HEK293T (cell line): ENCODE results near the gene DZIP1.
"Not testable (repeated sequence)": the region's sequence is repeated elsewhere in the genome, so short reads cannot be mapped to it uniquely, and the experiment has no call there.

Experiments used
- CTCF ChIA-PET: fragments of 350-600 bp; formaldehyde crosslinking; extraction: SDS; loops from one replicate; lab custom pipeline; 2021; ENCODE audit warnings: antibody characterized with exemption, inconsistent platforms; lab: Yijun Ruan, JAX
- POLR2A ChIA-PET: fragments of 350-600 bp; formaldehyde crosslinking; extraction: SDS; loops from one replicate; lab custom pipeline; 2020; ENCODE audit warnings: antibody characterized with exemption, inconsistent platforms; lab: Yijun Ruan, JAX
- DNase-seq: peaks from one replicate; pipeline ENCODE4 v3.0.0; 2012; ENCODE audit warnings: mixed read lengths; ENCODE audit errors: extremely low spot score
- ARNT ChIP-seq: fragments of 450-650 bp; IDR thresholded peaks from 2 replicates; pipeline ENCODE4 v1.6.1; 2017; ENCODE audit warnings: mild to moderate bottlenecking
- BHLHE40 ChIP-seq: fragments of 450-650 bp; IDR thresholded peaks from 2 replicates; pipeline ENCODE4 v1.6.1; 2016; ENCODE audit warnings: mild to moderate bottlenecking, moderate library complexity, borderline replicate concordance
- CTBP1 ChIP-seq: fragments of 450-650 bp; IDR thresholded peaks from 2 replicates; pipeline ENCODE4 v1.6.1; 2016; ENCODE audit warnings: borderline replicate concordance
- ELF4 ChIP-seq: fragments of 450-650 bp; IDR thresholded peaks from 2 replicates; pipeline ENCODE4 v1.6.1; 2017; ENCODE audit warnings: antibody characterized with exemption
- FOXA1 ChIP-seq: fragments of 450-650 bp; IDR thresholded peaks from 2 replicates; pipeline ENCODE4 v1.6.1; 2016; ENCODE audit warnings: mild to moderate bottlenecking
- FOXK2 ChIP-seq: fragments of 450-650 bp; IDR thresholded peaks from 2 replicates; pipeline ENCODE4 v1.6.1; 2016; ENCODE audit warnings: mild to moderate bottlenecking
- FOXM1 ChIP-seq: fragments of 450-650 bp; IDR thresholded peaks from 2 replicates; pipeline ENCODE4 v1.6.1; 2017; ENCODE audit warnings: mild to moderate bottlenecking, borderline replicate concordance
- HDGF ChIP-seq: fragments of 450-650 bp; IDR thresholded peaks from 2 replicates; pipeline ENCODE4 v1.6.1; 2017; ENCODE audit warnings: antibody characterized with exemption, borderline replicate concordance
- L3MBTL2 ChIP-seq: fragments of 450-650 bp; conservative IDR thresholded peaks from 2 replicates; pipeline ENCODE4 v1.6.1; 2016; ENCODE audit warnings: mild to moderate bottlenecking
- LEF1 ChIP-seq: fragments of 450-650 bp; IDR thresholded peaks from 2 replicates; pipeline ENCODE4 v1.6.1; 2017; ENCODE audit warnings: mild to moderate bottlenecking, borderline replicate concordance
- NFRKB ChIP-seq: fragments of 450-650 bp; IDR thresholded peaks from 2 replicates; pipeline ENCODE4 v1.6.1; 2016; ENCODE audit warnings: mild to moderate bottlenecking, moderate library complexity
- SP1 ChIP-seq: fragments of 450-650 bp; IDR thresholded peaks from 2 replicates; pipeline ENCODE4 v1.6.1; 2017
- SUZ12 ChIP-seq: fragments of 450-650 bp; IDR thresholded peaks from 2 replicates; pipeline ENCODE4 v1.6.1; 2016; ENCODE audit warnings: mild to moderate bottlenecking
- TARDBP ChIP-seq: fragments of 450-650 bp; IDR thresholded peaks from 2 replicates; pipeline ENCODE4 v1.6.1; 2016
- ZNF384 ChIP-seq: fragments of 450-650 bp; IDR thresholded peaks from 2 replicates; pipeline ENCODE4 v1.6.1; 2016
- TF ChIP-seq, protein P1 (sequence below): fragments of 450-650 bp; IDR thresholded peaks from 2 replicates; pipeline ENCODE4 v1.6.1; 2016

Gene DZIP1

DNA sequence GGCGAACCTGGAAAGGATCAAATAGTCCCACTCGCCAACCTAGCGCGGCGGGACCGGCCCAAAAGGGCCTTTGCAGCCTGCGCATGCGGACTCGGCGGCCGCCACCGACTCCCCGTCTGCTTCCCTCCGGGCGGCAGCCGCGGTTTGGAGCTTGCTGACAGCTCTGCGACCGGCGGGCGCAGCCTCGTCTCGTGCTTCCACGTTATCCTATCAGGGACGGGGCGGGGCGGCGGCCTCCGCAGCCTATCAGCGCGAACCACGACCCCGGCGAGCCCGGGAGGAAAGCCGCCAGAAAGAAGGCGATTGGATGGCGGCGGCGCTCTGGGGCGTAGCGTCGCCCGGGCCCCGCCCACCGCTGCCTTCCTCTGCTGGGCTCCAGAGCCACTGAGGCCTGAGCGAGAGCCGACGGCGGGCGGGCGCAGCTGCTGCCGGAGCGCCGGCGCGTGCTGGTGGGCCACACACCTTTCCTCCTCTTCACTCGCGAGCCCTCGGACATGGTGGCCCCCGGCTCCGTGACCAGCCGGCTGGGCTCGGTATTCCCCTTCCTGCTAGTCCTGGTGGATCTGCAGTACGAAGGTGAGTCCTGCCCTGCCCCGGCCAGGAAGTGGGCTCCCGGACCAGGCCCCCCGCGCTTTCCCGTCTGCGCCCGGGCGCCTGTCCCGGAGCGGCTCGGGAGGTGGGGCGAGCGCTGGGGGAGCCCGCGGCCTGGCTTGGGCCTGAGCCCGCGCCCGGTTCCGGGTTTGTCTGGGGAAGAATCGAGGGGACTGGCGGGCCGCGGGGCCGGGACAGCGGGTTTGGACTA is 32.5 kb upstream of the DZIP1 start, which contains the start of gene DNAJC3:
Gene DNAJC3 (plus strand): TSS at position 378 of the 802 bp plus-strand sequence. CDS start 117 bp downstream, at position 495.
- TF ChIP-seq TARDBP: no peak
- TF ChIP-seq FOXK2: no peak
- TF ChIP-seq ELF4: peak; percentile 26; the same call in 1 of the 2 replicates
- TF ChIP-seq SP1: 0 out of 2 replicates have a peak, but pooled peaks have one; percentile 12
- TF ChIP-seq CTBP1: no peak
- TF ChIP-seq SUZ12: no peak
- peak; percentile 90 for TF ChIP-seq L3MBTL2
- TF ChIP-seq ARNT: no peak
- TF ChIP-seq NFRKB: no peak
- no peak for TF ChIP-seq BHLHE40
- TF ChIP-seq, protein P1, sequence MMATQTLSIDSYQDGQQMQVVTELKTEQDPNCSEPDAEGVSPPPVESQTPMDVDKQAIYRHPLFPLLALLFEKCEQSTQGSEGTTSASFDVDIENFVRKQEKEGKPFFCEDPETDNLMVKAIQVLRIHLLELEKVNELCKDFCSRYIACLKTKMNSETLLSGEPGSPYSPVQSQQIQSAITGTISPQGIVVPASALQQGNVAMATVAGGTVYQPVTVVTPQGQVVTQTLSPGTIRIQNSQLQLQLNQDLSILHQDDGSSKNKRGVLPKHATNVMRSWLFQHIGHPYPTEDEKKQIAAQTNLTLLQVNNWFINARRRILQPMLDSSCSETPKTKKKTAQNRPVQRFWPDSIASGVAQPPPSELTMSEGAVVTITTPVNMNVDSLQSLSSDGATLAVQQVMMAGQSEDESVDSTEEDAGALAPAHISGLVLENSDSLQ: peak; percentile 63; the same call in 1 of the 2 replicates
- no peak for TF ChIP-seq FOXA1
- no peak for TF ChIP-seq LEF1
- TF ChIP-seq ZNF384: no peak
- TF ChIP-seq HDGF: peak; percentile 99
- TF ChIP-seq FOXM1: no peak
- ChIA-PET POLR2A (interaction anchor here (0.8 to 1.3 kb wide), 8 partner anchors 16 to 485 kb away, joined by 3 to 7 read pairs (median 4); partner anchors contain the start of gene DZIP1), CTCF (interaction anchor here (0.5 kb wide), 1 partner anchor 102 kb away, joined by 4 read pairs; no protein-coding TSS in a partner anchor)
- peak; percentile 92 for DNase-seq

DNA sequence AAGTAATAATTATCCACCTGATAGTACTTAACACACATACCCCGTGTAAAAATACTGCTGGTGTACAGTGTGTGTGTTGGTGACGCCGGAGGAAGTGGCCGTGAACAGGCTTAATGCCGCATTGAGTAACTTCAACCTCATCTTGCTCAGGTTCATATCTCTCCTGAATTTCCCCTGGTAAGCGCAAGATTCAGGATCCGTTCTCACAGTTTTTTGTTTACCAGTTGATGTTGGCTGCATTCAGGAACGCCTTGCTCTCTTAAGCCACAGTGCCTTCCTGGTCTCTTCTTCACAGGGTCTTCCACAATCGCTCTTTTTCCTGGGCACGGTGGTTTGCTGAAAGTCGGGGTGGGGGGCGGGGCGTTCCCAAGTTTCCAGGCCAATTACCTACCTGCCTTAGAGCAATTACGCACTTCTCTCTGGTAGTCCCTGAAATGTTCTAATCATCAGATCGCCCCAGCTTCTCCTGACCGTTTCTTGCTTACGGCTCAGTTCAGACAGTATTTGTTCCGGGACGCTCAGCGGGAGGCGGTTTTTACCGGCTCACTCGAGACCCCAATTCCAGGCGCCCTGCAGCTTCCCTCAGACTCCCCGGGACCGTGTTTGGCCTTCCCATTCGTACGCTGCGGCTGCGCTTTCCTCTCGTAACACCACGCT is 31.7 kb upstream of the DZIP1 start:
- ChIA-PET POLR2A (interaction anchor here (0.6 to 1.3 kb wide), 9 partner anchors 8 to 484 kb away, joined by 3 to 7 read pairs (median 4); partner anchors contain the start of gene DZIP1), CTCF (no interaction called here)
- peak; percentile 9 for DNase-seq
- no peak for TF ChIP-seq ARNT
- no peak for TF ChIP-seq NFRKB
- TF ChIP-seq ELF4: no peak
- TF ChIP-seq TARDBP: no peak
- no peak for TF ChIP-seq ZNF384
- TF ChIP-seq FOXA1: no peak
- no peak for TF ChIP-seq SP1
- no peak for TF ChIP-seq SUZ12
- TF ChIP-seq, protein P1: no peak
- no peak for TF ChIP-seq FOXM1
- TF ChIP-seq LEF1: no peak
- TF ChIP-seq CTBP1: no peak

DNA sequence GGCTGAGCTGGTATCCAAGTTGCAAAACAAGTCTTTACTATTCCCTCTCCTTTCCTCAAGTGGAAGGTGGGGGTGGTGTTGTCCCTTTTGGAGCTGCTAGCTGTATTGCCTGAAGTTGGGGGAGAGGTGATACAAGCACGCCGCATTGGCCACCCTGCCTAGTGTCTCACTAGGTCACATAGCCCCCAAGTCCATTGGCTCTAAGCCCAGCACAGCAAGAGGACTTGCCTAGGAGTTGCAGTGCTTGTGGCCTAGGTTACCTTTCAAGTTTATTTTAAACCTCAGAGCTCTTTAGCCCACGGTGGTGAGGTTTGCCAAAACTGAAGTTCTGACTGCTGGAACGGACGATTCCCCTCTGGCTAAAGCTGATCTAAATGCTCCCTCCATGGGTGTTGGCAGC is 27.1 kb upstream of the DZIP1 start:
- POLR2A ChIA-PET: no interaction called here
- CTCF ChIA-PET: no interaction called here
- no peak for TF ChIP-seq BHLHE40
- no peak for TF ChIP-seq NFRKB
- TF ChIP-seq L3MBTL2: no peak
- no peak for DNase-seq

DNA sequence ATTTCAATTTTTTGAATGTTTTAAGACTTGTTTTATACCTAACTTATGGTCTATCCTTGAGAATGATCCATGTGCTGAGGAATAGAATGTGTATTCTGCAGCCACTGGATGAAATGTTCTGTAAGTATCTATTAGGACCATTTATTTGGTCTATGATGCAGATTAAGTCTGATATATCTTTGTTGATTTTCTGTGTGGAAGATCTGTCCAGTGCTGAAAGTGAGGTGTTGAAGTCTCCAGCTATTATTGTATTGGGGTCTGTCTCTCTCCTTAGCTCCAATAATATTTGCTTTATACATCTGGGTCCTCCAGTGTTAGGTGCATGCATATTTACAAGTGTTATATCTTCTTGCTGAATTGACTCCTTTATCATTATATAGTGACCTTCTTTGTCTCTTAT is 22.7 kb upstream of the DZIP1 start:
- CTCF ChIA-PET, POLR2A ChIA-PET: not testable (repeated sequence)

DNA sequence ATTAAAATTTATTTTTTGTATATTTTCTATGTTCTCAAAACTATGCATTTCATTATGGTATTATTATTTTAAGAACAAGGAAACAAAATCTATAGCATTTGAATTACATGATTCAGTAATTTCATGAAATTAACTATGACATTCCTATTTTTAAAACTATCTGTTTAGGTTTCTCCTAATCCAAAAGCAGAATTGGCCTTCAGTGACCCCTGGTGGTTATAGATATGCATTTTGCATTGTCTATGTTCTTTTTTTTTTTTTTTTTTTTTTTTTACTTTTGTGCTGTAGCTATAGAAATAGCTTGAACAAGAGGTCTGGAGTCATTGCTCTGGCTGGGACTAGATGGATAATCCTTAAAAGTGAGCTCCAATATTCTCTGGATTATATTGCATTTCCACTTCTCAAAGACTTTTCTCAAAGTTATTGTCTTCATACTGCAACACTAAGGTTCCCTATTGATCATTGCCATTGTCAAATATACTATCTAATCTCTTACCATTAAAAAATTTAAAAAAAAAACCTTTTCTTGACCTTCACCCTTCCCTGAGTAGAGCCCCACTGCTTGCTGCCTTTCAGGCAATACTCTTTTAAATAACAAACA is 16.6 kb upstream of the DZIP1 start:
- TF ChIP-seq TARDBP (no peak), ZNF384 (peak; percentile 98)
- DNase-seq: peak; percentile 25
- CTCF ChIA-PET: interaction anchor here (0.6 to 1.4 kb wide), 5 partner anchors 18 to 1177 kb away, joined by 3 to 5 read pairs (median 3); no protein-coding TSS in a partner anchor
- POLR2A ChIA-PET: interaction anchor here (1.3 kb wide), 2 partner anchors 15 to 16 kb away, joined by 5 read pairs; partner anchors contain the start of genes DNAJC3 and DZIP1

More for the DNA sequence above, 22.7 kb upstream of the DZIP1 start:
- not testable (repeated sequence) for DNase-seq

DNA sequence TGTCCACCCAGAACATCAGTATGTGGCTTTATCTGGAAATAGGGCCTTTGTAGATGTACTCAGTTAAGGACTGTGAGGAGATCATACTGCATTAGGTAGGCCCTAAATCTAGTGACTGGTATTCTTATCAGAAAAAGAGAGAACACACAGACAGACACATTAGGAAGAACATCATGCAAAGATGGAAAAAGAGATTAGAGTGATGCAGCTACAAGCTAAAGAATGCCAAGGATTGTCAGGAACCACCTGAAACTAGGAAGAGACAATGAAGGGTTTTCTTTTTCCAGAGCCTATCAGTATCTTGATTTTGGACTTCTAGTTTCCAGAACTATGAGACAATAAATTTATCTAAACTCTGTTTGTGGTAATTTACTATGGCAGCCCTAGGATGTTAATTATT is 15.0 kb upstream of the DZIP1 start:
- ChIA-PET POLR2A (no interaction called here), CTCF (no interaction called here)
- TF ChIP-seq BHLHE40: no peak
- TF ChIP-seq FOXA1: no peak
- no peak for TF ChIP-seq ZNF384
- TF ChIP-seq LEF1: no peak
- no peak for TF ChIP-seq NFRKB
- no peak for TF ChIP-seq FOXK2
- TF ChIP-seq, protein P1: no peak
- no peak for TF ChIP-seq SP1
- TF ChIP-seq L3MBTL2: no peak
- TF ChIP-seq CTBP1: no peak
- no peak for TF ChIP-seq ELF4
- no peak for TF ChIP-seq HDGF
- TF ChIP-seq ARNT: no peak
- no peak for DNase-seq
